ENCODE data around the gene PIGS. TPM values are rescaled to one million over a fixed set of nuclear protein-coding genes. Genes with fewer than 3 reads are reported as not detected.

The PIGS gene
- polyA plus RNA-seq, 1 of the 3 experiments (the other 2 are of a cell fraction) = 78.5 TPM

DNA sequence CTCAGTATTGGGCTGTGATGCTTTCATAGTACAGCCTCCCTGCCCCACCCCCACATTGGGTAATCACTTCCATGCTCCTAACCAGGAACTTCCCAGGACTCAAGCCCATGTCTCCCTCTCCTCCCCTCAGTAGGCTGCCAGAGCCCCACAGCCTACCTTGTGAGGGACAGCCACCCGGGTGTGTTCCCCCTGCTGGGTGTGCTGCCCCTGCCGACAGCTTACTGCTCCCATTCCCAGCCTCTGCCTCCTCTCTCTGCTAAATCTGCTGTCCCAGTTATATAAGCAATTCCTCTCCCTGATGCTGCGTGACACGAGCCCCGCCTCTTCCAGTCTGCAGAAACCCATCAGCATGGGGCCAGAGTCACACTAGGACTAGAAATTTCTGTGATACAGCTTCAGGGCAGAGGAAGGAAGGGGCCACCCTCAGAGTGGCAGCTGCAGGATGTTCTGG is 42.6 kb upstream of the PIGS start, which contains the start of gene RSKR:
Gene RSKR, minus strand, starts transcription at position 255 of the 451 bp plus-strand sequence. Its CDS starts 24 bp downstream, at position 231.
- Histone ChIP-seq H3K27me3 (ENCODE audit: insufficient read depth) (no peaks in the 10 kb centered on the region), H3K27ac (ENCODE audit: low read depth in 2 of 2, low read length in 1 of 2) (no peak within 1 kb of the TSS), H3K9ac (no peak within 1 kb of the TSS), H3K9me2 (no peaks in the 10 kb centered on the region), H3K36me3 (replicated peaks in 1 of 2; ENCODE audit: control insufficient read depth in 1 of 2, insufficient read depth in 2 of 2, low read length in 1 of 2) (peaks cover 37 to 68% of the 10 kb centered on the region in 2 experiments), H3K4me3 (ENCODE audit: low read depth in 2 of 2, low read length in 1 of 2) (no peak within 1 kb of the TSS), H3F3A (replicated peaks; ENCODE audit: insufficient read depth) (peaks cover 6% of the 10 kb centered on the region), H2AFZ (ENCODE audit: low read depth) (no peak within 1 kb of the TSS), H4K20me1 (ENCODE audit: insufficient read depth) (no peaks in the 10 kb centered on the region), H3K4me2 (no peak within 1 kb of the TSS), H3K4me1 (ENCODE audit: control insufficient read depth in 1 of 2, insufficient read depth in 2 of 2, low read depth in 1 of 2, low read length in 1 of 2) (no peaks in the 10 kb centered on the region), H3K9me3 (no peaks in the 10 kb centered on the region), H3K79me2 (ENCODE audit: insufficient read depth) (no peaks in the 10 kb centered on the region)
- TF ChIP-seq, protein P1, sequence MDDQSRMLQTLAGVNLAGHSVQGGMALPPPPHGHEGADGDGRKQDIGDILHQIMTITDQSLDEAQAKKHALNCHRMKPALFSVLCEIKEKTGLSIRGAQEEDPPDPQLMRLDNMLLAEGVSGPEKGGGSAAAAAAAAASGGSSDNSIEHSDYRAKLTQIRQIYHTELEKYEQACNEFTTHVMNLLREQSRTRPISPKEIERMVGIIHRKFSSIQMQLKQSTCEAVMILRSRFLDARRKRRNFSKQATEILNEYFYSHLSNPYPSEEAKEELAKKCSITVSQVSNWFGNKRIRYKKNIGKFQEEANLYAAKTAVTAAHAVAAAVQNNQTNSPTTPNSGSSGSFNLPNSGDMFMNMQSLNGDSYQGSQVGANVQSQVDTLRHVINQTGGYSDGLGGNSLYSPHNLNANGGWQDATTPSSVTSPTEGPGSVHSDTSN (IDR thresholded peaks at IDR 0.05) = no peak
- TF ChIP-seq FOSL2 (IDR thresholded peaks at IDR 0.05; ENCODE audit: borderline replicate concordance, low read depth) (no peak), ELF1 (IDR thresholded peaks at IDR 0.05) (no peak)
- ChIA-PET CTCF (interaction anchor here (1.0 to 4.9 kb wide), 15 partner anchors 8 to 141 kb away, joined by 3 to 60 read pairs (median 9); partner anchors contain the start of genes BLTP2 and PIGS), POLR2A (no interaction called here)
- DNase-seq = no peak
- WGBS (ENCODE audit: low lambda C conversion rate) = 98% methylated on average over 5 of the region's 5 CpGs

DNA sequence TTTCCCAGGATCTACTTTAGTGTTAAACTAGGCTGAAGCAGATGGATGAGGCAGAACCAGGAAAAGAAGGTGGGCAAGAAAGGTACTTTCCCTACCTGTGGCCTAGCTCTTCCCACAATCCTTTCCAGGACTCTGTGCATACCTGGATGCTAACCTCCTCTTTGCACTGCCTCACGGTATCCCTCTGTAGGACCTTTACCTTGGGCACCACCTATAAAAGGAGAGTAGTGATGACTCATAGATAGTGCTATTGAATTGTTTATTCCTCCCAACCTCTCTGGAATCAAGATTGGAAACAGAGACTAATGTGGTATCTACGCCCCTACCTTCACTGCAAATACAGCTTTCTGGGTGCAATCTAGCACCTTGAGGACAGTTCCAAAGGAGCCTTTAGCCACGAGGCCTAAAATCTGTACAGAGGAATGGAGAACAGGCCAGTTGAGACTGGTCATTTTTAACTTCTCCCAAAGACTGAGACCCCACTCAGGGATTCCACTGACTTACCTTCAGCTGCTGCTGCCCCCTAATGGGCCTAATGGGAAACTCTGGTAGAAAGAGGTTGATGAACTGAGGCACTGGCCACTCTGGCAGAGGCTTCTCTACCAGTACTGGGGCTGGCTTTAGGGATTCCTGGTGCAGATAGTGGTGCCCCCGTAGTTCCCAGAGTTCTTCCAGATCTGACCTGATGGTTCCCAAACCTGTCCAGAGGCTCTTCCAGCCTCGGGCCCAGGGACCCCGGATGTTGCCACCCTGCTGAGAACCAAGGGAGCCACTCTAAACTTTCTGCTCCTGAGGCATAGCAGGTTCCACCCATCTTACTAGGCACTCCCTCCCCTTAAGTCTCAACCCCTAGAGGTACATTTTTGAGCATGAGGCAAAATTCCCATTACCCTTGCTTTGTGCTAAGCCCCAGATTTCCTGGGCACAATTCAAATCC is 41.9 kb upstream of the PIGS start:
- Histone ChIP-seq H3K27me3 (ENCODE audit: insufficient read depth) (no peaks in the 10 kb centered on the region), H2AFZ (ENCODE audit: low read depth) (no peak overlapping the region), H3K4me2 (no peak overlapping the region), H3F3A (replicated peaks; ENCODE audit: insufficient read depth) (peaks cover 6% of the 10 kb centered on the region), H3K9ac (no peak overlapping the region), H3K27ac (ENCODE audit: low read depth in 2 of 2, low read length in 1 of 2) (no peak overlapping the region), H3K4me1 (ENCODE audit: control insufficient read depth in 1 of 2, insufficient read depth in 2 of 2, low read depth in 1 of 2, low read length in 1 of 2) (no peaks in the 10 kb centered on the region), H3K36me3 (replicated peaks in 1 of 2; ENCODE audit: control insufficient read depth in 1 of 2, insufficient read depth in 2 of 2, low read length in 1 of 2) (peaks cover 35 to 62% of the 10 kb centered on the region in 2 experiments), H3K9me2 (no peaks in the 10 kb centered on the region), H3K79me2 (ENCODE audit: insufficient read depth) (no peaks in the 10 kb centered on the region), H3K4me3 (ENCODE audit: low read depth in 2 of 2, low read length in 1 of 2) (no peak overlapping the region), H4K20me1 (ENCODE audit: insufficient read depth) (no peaks in the 10 kb centered on the region), H3K9me3 (no peaks in the 10 kb centered on the region)
- DNase-seq = peak; percentile 70
- POLR2A ChIA-PET = interaction anchor here (0.6 kb wide), 1 partner anchor 10 kb away, joined by 4 read pairs; no protein-coding TSS in a partner anchor
- CTCF ChIA-PET = interaction anchor here (0.6 to 4.9 kb wide), 32 partner anchors 9 to 295 kb away, joined by 3 to 60 read pairs (median 4); partner anchors contain the start of genes BLTP2 and PIGS
- 73% methylated on average over 4 of the region's 6 CpGs for WGBS (ENCODE audit: low lambda C conversion rate)
- no peak for TF ChIP-seq ELF1 (IDR thresholded peaks at IDR 0.05)
- peak; percentile 5 for TF ChIP-seq CHD2 (IDR thresholded peaks at IDR 0.05; ENCODE audit: low read length, partially characterized antibody)
- TF ChIP-seq, protein P2, sequence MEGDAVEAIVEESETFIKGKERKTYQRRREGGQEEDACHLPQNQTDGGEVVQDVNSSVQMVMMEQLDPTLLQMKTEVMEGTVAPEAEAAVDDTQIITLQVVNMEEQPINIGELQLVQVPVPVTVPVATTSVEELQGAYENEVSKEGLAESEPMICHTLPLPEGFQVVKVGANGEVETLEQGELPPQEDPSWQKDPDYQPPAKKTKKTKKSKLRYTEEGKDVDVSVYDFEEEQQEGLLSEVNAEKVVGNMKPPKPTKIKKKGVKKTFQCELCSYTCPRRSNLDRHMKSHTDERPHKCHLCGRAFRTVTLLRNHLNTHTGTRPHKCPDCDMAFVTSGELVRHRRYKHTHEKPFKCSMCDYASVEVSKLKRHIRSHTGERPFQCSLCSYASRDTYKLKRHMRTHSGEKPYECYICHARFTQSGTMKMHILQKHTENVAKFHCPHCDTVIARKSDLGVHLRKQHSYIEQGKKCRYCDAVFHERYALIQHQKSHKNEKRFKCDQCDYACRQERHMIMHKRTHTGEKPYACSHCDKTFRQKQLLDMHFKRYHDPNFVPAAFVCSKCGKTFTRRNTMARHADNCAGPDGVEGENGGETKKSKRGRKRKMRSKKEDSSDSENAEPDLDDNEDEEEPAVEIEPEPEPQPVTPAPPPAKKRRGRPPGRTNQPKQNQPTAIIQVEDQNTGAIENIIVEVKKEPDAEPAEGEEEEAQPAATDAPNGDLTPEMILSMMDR (IDR thresholded peaks at IDR 0.05) = peak; percentile 72
- peak; percentile 25; the same call in 1 of the 2 replicates for TF ChIP-seq POLR2AphosphoS5 (IDR thresholded peaks at IDR 0.05; ENCODE audit: low read depth, low read length)
- peak; percentile 32; the same call in 1 of the 2 replicates for TF ChIP-seq SMC3 (IDR thresholded peaks at IDR 0.05; ENCODE audit: low read depth, low read length)
- TF ChIP-seq RAD21 (IDR thresholded peaks at IDR 0.05; ENCODE audit: low read length) = peak; percentile 75
- TF ChIP-seq, protein P1 (IDR thresholded peaks at IDR 0.05) = no peak
- TF ChIP-seq FOXM1 (IDR thresholded peaks at IDR 0.05; ENCODE audit: low read depth) = no peak

Measured in SK-N-SH (cell line).